ENCODE measurements around the gene VPS37D. TPM values are rescaled to one million over a fixed set of nuclear protein-coding genes. Genes with fewer than 3 reads are reported as not detected.
"Not testable (repeated sequence)": the region's sequence is repeated elsewhere in the genome, so short reads cannot be mapped to it uniquely, and the experiment has no call there.

Gene VPS37D
- total RNA-seq, 4 donors from 2014 or later = 2.4 to 6.9 (median 4.1) TPM

- no peak for DNase-seq (ENCODE audit: low spot score in 2 of 2)
- TF ChIP-seq POLR2A (IDR thresholded peaks at IDR 0.05) (no peak), CTCF (IDR thresholded peaks at IDR 0.05) (no peak)
- 39 to 53% methylated on average over 6 to 9 of the region's 9 CpGs for WGBS, 2 donors
- intact Hi-C loops (cut with DNase I; ENCODE audit: low total_unique reads) = no loop called here
- H3K4me3 ChIP-seq (ENCODE audit: low read depth, poor library complexity, severe bottlenecking) = peak overlapping the region; percentile 64
Measured at GRCh38 chr7:73718438-73718881, 50.8 kb downstream of the VPS37D start.

GRCh38 chr7:73718905-73719805 lies 51.5 kb downstream of the VPS37D start, which contains the start of gene STX1A:
Gene STX1A (minus strand): TSS chr7:73719669. CDS start chr7:73719631, 38 bp downstream.
- WGBS, 2 donors = 1 to 4% methylated on average over 29 to 37 of the region's 96 CpGs
- intact Hi-C loops (cut with DNase I; ENCODE audit: low total_unique reads) = no loop called here
- DNase-seq (ENCODE audit: low spot score in 2 of 2) = no peak
- TF ChIP-seq CTCF (IDR thresholded peaks at IDR 0.05) (no peak), POLR2A (IDR thresholded peaks at IDR 0.05) (no peak)
- H3K4me3 ChIP-seq (ENCODE audit: low read depth, poor library complexity, severe bottlenecking) = peak within 1 kb of the TSS; percentile 64

DNA sequence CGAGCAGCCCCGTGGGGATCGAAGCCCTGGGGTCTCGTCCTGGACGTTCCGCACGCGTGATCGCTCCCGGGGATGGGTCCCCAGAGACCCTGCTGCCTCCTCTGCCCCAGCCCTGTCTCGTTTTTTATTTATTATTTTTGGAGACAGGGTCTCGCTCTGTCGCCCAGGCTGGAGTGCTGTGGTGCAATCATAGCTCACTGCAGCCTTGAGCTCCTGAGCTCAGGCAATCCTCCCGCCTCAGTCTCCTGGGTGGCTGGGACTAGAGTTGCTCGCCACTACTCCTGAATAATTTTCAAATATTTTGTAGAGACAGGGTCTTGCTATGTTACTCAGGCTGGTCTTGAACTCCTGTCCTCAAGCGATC lies 52.2 kb downstream of the VPS37D start:
- intact Hi-C loops (cut with DNase I; ENCODE audit: low total_unique reads) = no loop called here
- TF ChIP-seq CTCF (IDR thresholded peaks at IDR 0.05) (no peak), POLR2A (IDR thresholded peaks at IDR 0.05) (no peak)
- WGBS, 2 donors = 14 to 29% methylated on average over 6 to 10 of the region's 16 CpGs
- H3K4me3 ChIP-seq (ENCODE audit: low read depth, poor library complexity, severe bottlenecking) = no peak overlapping the region
- DNase-seq (ENCODE audit: low spot score in 2 of 2) = no peak

GRCh38 chr7:73720443-73720842 lies 52.8 kb downstream of the VPS37D start:
- intact Hi-C loops (cut with DNase I; ENCODE audit: low total_unique reads); H3K4me3 ChIP-seq (ENCODE audit: low read depth, poor library complexity, severe bottlenecking); DNase-seq (ENCODE audit: low spot score in 2 of 2): not testable (repeated sequence)
- WGBS, 2 donors = 97 to 99% methylated on average over 9 of the region's 9 CpGs

GRCh38 chr7:73721377-73721817 lies 53.8 kb downstream of the VPS37D start:
- intact Hi-C loops (cut with DNase I; ENCODE audit: low total_unique reads) = no loop called here
- H3K4me3 ChIP-seq (ENCODE audit: low read depth, poor library complexity, severe bottlenecking) = no peak overlapping the region
- 29 to 66% methylated on average over 3 of the region's 3 CpGs for WGBS, 2 donors

More at GRCh38 chr7:73721377-73721817, 53.8 kb downstream of the VPS37D start:
- TF ChIP-seq CTCF (IDR thresholded peaks at IDR 0.05) = no peak
- TF ChIP-seq POLR2A (IDR thresholded peaks at IDR 0.05) = no peak
- DNase-seq (ENCODE audit: low spot score in 2 of 2) = no peak

MicroRNA genes within 50 kb of the gene (microRNA counts, 767-probe panel; counts per million panel counts)
- 0 to 358 counts per million in 2 donors for microRNA hsa-miR-4284

Small RNAs within 50 kb of the gene (microRNA-seq; reads per million reads assigned to microRNA genes)
- 0 reads per million in 2 donors for gene MIR4284 (ENCODE audit: borderline number of aligned reads in 1 of 2, borderline replicate concordance in 2 of 2)

Other genes with a start within 250 kb of the VPS37D start
- 1 to 10 TPM; 1.7 to 3.8 (median 2.2) TPM for gene FZD9, start 234.1 kb upstream of the VPS37D start, total RNA-seq
- 10 to 100 TPM; 22.6 to 33.6 (median 28.8) TPM for gene BAZ1B, start 145.5 kb upstream of the VPS37D start, total RNA-seq
- gene BCL7B, start 110.1 kb upstream of the VPS37D start, total RNA-seq = 10 to 100 TPM; 31.8 to 66.2 (median 47.7) TPM
- gene TBL2, start 89.3 kb upstream of the VPS37D start, total RNA-seq = 10 to 100 TPM; 32.2 to 52.1 (median 40.3) TPM
- gene MLXIPL, start 43.3 kb upstream of the VPS37D start, total RNA-seq = 10 to 100 TPM in 1 of 4 donors, 1 to 10 TPM in 3; 1.3 to 12.0 (median 5.6) TPM
- gene DNAJC30, start 15.6 kb downstream of the VPS37D start, total RNA-seq = 1 to 10 TPM; 3.4 to 6.1 (median 4.1) TPM
- gene BUD23, start 15.8 kb downstream of the VPS37D start, total RNA-seq = 10 to 100 TPM; 46.3 to 57.8 (median 53.2) TPM
- gene STX1A, start 51.8 kb downstream of the VPS37D start, total RNA-seq = 1 to 10 TPM; 2.9 to 9.2 (median 4.6) TPM
- 10 to 100 TPM; 24.9 to 29.0 (median 26.3) TPM for gene ABHD11, start 71.0 kb downstream of the VPS37D start, total RNA-seq
- gene CLDN3, start 102.4 kb downstream of the VPS37D start, total RNA-seq = 10 to 100 TPM; 11.8 to 24.3 (median 19.3) TPM
- gene CLDN4, start 163.2 kb downstream of the VPS37D start, total RNA-seq = 100 to 1,000 TPM; 208 to 533 (median 298) TPM
- 1 to 10 TPM; 2.0 to 7.4 (median 4.3) TPM for gene METTL27, start 174.7 kb downstream of the VPS37D start, total RNA-seq
- not detected for gene TMEM270, start 193.3 kb downstream of the VPS37D start, total RNA-seq